ENCODE results near the gene C5orf47. TPM values are rescaled to one million over a fixed set of nuclear protein-coding genes. Genes with fewer than 3 reads are reported as not detected.

C5orf47 gene
- total and polyA plus RNA-seq, 2 of the 8 experiments (the other 6 are each of a cell fraction or from before 2014, with no cell fraction given), result 0.11 TPM; not detected in 1

- POLR2A ChIA-PET (ENCODE audit: partially characterized antibody), result interaction anchor here (1.0 to 6.6 kb wide), 3 partner anchors 21 to 54 kb away, joined by 3 to 62 read pairs (median 4); partner anchors contain the start of gene CPEB4
- Histone ChIP-seq H2AK5ac (ENCODE audit: low read depth, low read length) (peak overlapping the region; percentile 46; the same call in 1 of the 2 replicates), H2BK5ac (ENCODE audit: low read depth, low read length) (peak overlapping the region; percentile 71; the same call in 1 of the 2 replicates), H3K4ac (replicated peaks; ENCODE audit: insufficient read length, low read depth, low read length) (no peak overlapping the region), H3K4me1 (replicated peaks in 1 of 4; ENCODE audit: control insufficient read depth in 3 of 4, insufficient read depth in 4 of 4, low read length in 3 of 4) (peaks cover 0 to 11% (median 7%) of the 10 kb centered on the region in 4 experiments; a peak in 4 of 7 replicates), H4K20me1 (replicated peaks in 1 of 2; ENCODE audit: control insufficient read depth in 1 of 2, insufficient read depth in 2 of 2, low read length in 2 of 2) (no peaks in the 10 kb centered on the region), H3K4me3 (ENCODE audit: extremely low read depth in 1 of 4, insufficient read depth in 2 of 4, low read depth in 3 of 4, low read length in 4 of 4) (peak overlapping the region in 1 of 4 experiments; percentile 37; a peak in 1 of 8 replicates), H3K23ac (ENCODE audit: insufficient read length) (no peak overlapping the region), H4K5ac (ENCODE audit: insufficient read length, low read depth, low read length) (no peak overlapping the region), H2BK12ac (ENCODE audit: low read depth, low read length) (peak overlapping the region; percentile 88; the same call in 1 of the 2 replicates), H3K23me2 (ENCODE audit: low read depth, low read length) (no peaks in the 10 kb centered on the region; the same call in 1 of the 2 replicates), H4K91ac (replicated peaks; ENCODE audit: insufficient read length, low read length) (peak overlapping the region; percentile 44), H2BK15ac (ENCODE audit: low read length) (no peak overlapping the region), H3K56ac (replicated peaks; ENCODE audit: insufficient read length, low read depth, low read length) (no peak overlapping the region), H3K9me3 (ENCODE audit: insufficient read depth in 2 of 2, low read depth in 1 of 2, low read length in 1 of 2) (no peaks in the 10 kb centered on the region), H2BK20ac (ENCODE audit: low read length) (peak overlapping the region; percentile 68), H3K14ac (ENCODE audit: insufficient read length) (no peak overlapping the region), H3K27ac (ENCODE audit: low read depth, low read length) (peak overlapping the region; percentile 61; the same call in 1 of the 2 replicates), H3K79me1 (ENCODE audit: low read depth, low read length) (no peaks in the 10 kb centered on the region), H3K9ac (replicated peaks in 1 of 4; ENCODE audit: extremely low read depth in 1 of 4, low read depth in 3 of 4, low read length in 3 of 4) (no peak overlapping the region), H2AFZ (ENCODE audit: low read length) (no peak overlapping the region), H3K36me3 (ENCODE audit: control insufficient read depth in 2 of 4, insufficient read depth in 4 of 4, low read length in 3 of 4) (peaks cover 0 to 6% (median 2%) of the 10 kb centered on the region in 4 experiments; a peak in 3 of 8 replicates), H3K18ac (ENCODE audit: extremely low read depth, low read length) (peak overlapping the region; percentile 25), H3K79me2 (ENCODE audit: control insufficient read depth in 1 of 2, insufficient read depth in 2 of 2, low read length in 2 of 2) (no peaks in the 10 kb centered on the region), H3K27me3 (replicated peaks in 1 of 4; ENCODE audit: control insufficient read depth in 3 of 4, extremely low read depth in 1 of 4, insufficient read depth in 3 of 4, low read length in 3 of 4) (no peaks in the 10 kb centered on the region), H3K4me2 (ENCODE audit: insufficient read depth in 1 of 2, low read depth in 2 of 2, low read length in 2 of 2) (peak overlapping the region; percentile 49), H2BK120ac (replicated peaks; ENCODE audit: low read depth, low read length) (peak overlapping the region; percentile 5), H4K8ac (ENCODE audit: extremely low read depth, insufficient read depth, low read length) (peak overlapping the region; percentile 45; the same call in 1 of the 2 replicates)
- 56% methylated on average over 9 of the region's 9 CpGs; no CpG with 5 or more reads in 1 of the 2 experiments for WGBS, 2 experiments (ENCODE audit: extremely low coverage in 1 of 2, insufficient coverage in 1 of 2, insufficient read length in 1 of 2, insufficient replicate concordance in 2 of 2, low coverage in 1 of 2, low lambda C conversion rate in 2 of 2, missing lambda C conversion rate in 1 of 2)
- FAIRE-seq, result no peak
- TF ChIP-seq POLR2AphosphoS5 (IDR thresholded peaks at IDR 0.05; ENCODE audit: low read depth, low read length) (peak; percentile 55; the same call in 1 of the 2 replicates), TEAD4 (IDR thresholded peaks at IDR 0.05; ENCODE audit: low read depth, low read length) (peak; percentile 80), ASH2L (IDR thresholded peaks at IDR 0.05; ENCODE audit: low read length) (peak; percentile 25), KDM1A (IDR thresholded peaks at IDR 0.05; ENCODE audit: borderline replicate concordance, low read length) (peak; percentile 80; the same call in 1 of the 2 replicates), SIX5 (IDR thresholded peaks at IDR 0.05; ENCODE audit: low read depth, low read length) (no peak), SP1 (IDR thresholded peaks at IDR 0.05; ENCODE audit: low read depth, low read length) (peak; percentile 41; the same call in 1 of the 2 replicates), TAF1 (IDR thresholded peaks at IDR 0.05; ENCODE audit: low read depth, low read length) (0 out of 2 replicates have a peak, but pooled peaks have one; percentile 41), POLR2A (IDR thresholded peaks at IDR 0.05; ENCODE audit: control extremely low read depth in 1 of 2, low read depth in 2 of 2, low read length in 2 of 2) (peak in 1 of 2 experiments; percentile 53; a peak in 1 of 3 replicates), USF2 (IDR thresholded peaks at IDR 0.05; ENCODE audit: low read length) (no peak), ZNF274 (IDR thresholded peaks at IDR 0.05; ENCODE audit: borderline replicate concordance, extremely low read depth, low read length) (no peak), CHD2 (IDR thresholded peaks at IDR 0.05; ENCODE audit: low read length) (no peak)
- DNase-seq (ENCODE audit: low read depth in 1 of 2, low spot score in 2 of 2), result peak in 1 of 2 experiments; percentile 33
- CTCF ChIA-PET (ENCODE audit: partially characterized antibody), result interaction anchor here (0.6 to 1.8 kb wide), 6 partner anchors 10 to 1360 kb away, joined by 3 to 5 read pairs (median 3); no protein-coding TSS in a partner anchor
Measured at GRCh38 chr5:173941758-173942401, 47.1 kb upstream of the C5orf47 start.

All from H1 (cell line).